GM21825 (cell line): ENCODE measurements around the gene SMAD6.

Experiments used
- ATAC-seq: cut with Tn5 transposase; IDR thresholded peaks from one replicate; pipeline ENCODE4 v1.9.1; 2021; ENCODE audit warnings: mild to moderate bottlenecking, moderate library complexity; ENCODE audit not compliant: unreplicated experiment

Gene SMAD6

DNA sequence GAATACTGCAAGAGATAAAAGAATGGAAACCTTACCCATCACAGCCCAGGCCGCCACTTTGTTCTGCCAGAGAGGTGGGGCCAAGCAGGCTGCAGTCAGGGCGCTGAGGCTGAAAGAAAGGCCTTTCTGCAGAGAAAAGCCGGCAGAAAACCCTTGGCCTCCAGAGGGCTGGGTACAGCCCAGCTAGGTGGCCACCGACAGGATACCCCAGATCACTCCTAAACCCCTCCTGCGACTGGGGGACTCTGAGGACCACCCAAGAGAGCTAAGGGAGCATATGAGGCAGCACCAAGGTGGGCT lies 69.3 kb downstream of the SMAD6 start:
- no peak for ATAC-seq

DNA sequence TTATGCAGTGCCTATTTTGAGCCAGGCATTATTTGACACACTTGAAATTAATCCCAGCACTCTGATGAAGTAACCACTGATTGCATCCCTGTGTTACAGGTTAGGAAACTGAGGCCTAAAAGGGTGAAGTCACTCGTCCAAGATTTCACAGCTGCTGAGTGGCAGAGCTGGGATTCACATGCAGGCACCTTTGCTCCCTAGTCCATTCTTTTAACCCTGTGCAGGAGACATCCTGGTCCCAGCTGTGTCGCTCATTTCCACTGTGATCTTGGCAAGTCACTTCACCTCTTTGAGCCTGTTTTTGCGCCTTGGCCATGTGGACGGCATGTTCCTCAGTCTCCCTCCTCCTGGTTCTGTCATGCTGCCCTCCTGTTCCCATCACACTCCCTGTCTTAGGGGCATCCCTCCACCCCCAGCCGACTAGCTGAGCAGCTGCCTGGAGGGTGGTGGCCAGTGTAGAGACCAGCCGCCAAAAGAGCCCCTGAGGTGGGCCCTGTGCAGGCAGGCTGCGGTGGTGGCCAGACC lies 70.6 kb downstream of the SMAD6 start:
- ATAC-seq = no peak

DNA sequence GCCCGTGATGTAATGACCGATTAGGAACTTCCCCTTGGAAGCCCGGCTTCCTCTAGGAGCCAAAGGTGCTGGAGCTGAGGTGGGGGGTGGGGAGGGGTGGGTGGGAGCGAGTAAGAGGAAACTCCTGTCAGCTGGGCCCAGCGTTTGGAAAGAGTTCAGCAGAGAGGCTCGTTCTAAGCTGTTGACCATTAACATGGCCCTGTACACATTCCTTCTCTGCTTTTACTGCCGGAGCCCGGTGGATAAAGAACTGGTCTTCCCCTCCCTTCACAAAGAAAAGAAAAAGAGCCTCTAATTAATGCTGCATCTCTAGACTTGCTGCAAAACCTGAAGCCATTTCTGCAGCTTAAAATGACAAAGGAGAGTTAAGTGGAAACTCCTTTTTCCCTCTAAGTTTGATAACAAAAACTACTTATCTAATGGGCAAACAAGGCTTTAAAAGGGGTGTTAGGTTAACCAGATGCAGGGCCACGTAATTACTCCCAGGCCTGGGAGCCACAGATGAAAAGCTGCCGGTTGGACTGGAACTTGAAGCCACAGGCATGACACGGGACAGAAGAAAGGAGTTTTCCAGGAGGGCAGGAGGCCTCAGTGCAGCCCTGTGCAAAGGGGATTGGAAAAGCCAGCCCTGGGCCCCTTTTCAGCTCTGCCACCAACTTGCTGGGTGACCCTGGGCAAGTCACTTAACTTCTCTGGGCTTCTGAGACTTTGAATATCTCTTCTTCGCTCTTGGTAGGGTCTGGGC lies 71.3 kb downstream of the SMAD6 start:
- no peak for ATAC-seq

DNA sequence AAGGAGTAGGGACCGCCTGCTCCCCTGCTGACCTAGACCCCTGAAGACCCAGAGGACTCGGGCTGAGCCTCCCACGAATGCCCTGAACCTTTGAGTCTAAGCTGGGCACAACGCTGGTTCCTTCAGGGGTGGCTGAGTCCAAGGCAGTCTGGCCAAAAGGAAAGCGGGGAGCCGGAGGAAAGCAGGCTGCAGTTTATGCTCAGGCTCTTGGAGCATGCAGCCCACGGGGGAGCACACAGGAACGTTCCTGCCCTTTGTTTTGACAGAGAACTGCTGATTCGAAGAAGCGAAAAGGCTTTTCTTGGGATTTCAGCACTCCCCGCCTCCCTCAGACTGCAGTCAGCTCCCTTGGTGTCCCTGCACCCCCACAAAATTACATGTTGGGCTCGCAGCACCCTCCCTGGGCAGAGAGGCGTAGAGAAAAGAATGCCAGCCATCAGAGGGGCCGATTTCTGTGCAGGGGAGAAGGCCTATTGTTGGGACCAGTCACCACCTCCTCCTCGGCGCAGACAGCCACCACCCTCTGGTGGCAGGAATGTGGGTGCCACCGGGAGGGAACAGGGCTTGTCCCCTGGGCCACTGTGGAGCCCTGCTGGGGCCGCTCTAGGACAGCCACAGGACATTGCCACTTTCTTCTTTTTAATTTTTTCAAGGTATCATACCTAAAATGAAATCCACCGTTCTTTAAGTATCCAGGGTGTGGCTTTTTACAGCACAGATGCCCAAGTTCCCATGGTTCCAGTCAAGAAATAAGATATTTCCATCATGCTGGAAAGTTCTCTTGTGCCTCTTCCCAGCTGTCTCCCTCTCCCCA lies 72.2 kb downstream of the SMAD6 start:
- ATAC-seq = no peak

DNA sequence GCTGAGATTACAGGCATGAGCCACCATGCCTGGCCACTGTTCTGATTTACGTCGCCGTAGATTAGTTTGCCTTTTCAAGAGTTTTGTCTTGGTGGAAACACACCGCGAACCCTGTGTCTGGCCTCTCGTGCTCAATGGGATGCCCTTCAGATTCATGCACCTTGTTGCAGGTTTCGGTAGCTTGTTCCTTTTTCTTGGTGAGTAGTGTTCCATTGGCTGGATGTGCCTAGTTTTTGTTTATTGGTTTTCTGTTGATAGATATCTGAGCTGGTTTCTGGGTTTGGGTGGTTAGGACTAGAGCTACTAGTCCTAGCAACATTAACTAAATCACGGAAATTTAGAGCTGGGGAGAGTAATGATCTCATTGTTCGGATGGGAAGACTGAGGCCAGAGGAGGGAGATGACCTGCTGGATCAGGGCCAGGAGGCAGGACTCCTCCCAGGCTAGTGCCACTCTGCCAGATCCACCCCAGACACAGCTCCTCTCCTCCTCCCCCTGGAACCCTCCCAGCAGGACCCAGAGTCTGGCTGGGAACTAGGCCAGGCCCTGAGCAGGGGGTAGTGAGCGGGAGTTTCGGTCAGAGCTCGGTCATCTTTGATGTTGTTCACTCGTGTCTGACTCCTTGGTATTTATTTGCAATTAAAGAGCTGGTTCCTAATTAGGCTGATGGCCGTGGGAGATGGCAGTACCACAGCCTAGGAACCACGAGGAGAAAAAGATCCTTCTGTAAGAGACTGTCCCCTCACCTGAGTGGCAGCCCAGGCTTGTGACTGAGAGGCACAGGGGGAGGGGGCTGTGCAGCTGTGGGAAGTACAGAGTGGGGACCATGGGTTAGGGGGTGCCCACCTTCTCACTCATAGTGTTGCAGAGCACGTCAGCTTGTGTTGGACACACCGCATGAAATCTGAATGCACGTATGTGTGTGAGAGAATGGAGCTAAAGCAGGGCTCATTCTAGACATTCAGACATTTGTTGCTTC lies 73.4 kb downstream of the SMAD6 start:
- ATAC-seq = no peak

DNA sequence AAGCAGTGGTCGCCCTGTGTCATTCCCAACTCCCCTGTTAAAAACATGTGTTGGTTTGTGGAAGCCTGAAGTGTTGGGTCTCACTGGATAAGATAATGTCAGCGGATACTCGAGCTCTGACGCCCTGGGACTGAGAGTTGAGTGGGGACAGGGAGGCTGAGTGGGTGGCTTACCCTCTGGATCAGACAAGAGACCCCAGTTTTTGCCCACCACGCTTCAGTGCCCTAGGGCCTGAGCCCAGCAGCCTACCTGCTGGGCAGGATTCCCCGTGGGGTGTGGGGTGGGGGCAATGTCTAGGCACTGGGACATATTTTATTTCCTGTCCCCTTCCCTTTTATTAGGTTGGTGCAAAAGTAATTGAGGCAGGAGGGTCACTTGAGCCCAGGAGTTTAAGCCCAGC lies 75.0 kb downstream of the SMAD6 start:
- no peak for ATAC-seq

DNA sequence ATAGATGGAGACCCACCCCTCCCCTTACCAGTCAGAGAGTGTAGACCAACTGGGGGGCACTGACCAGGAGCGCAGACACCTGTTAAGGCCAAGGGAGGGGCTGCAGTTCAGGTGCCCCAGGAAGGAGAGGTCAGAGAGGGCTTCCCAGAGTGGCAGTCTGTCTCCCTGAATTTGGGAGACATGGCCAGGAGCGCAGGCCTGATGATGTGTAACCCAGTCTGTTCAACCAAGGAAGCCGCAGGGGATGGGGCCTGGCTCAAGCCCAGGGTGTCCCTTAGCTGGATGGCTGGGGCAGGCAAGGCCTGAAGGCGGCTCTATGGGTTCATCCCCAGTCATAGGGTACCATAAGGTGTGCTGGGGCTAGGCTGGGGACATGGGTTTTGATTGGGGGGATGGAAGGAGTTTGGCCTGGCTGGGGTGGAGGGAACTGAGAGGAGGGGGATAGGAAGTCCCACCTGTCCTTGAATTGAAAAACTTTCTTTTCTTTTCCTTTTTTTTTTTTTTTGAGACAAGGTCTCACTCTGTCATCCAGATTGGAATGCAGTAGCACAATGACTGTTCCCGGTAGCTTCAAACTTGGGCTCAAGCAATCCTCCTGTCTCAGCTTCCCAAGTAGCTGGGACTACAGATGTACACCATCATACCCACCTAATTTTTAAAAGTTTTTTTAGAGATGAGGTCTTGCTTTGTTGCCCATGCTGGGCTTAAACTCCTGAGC lies 75.7 kb downstream of the SMAD6 start:
- ATAC-seq = no peak

DNA sequence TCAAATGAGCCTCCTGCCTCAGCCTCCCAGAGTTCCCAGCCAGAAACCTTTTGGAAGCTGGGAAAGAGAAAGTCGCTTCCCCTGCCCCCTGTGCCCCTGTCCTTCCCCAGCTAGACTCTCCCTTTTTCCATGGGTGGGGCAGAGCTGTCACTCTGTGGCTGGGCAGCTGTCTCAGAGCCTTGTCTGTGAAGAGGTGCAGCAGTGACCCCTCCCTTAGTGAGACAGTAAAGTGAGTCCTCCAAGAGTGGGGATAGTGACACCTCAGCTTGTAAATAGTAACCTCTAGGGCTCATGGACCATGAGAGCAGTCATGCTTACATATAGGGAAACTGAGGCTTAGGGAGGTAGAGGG lies 76.3 kb downstream of the SMAD6 start:
- ATAC-seq = no peak

DNA sequence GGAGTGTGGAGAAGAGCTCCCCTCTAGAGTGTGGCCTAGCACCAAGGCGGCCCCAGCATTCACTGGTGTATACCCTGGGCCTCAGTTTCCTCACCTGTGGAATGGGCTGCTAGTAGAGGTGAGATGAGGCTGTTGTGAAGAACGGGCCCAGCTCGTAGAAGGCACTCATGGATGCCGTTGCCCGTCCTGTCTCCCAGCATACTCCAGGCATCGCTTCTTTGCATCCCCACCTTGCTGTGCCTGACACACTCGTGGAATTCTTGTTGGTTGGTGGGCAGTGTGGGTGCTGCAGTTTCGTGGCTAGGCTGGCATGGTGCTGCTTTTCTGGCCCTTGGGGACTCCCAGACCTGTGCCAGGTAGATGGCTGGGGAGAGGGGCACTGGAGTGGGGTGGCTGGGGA lies 76.7 kb downstream of the SMAD6 start:
- no peak for ATAC-seq

DNA sequence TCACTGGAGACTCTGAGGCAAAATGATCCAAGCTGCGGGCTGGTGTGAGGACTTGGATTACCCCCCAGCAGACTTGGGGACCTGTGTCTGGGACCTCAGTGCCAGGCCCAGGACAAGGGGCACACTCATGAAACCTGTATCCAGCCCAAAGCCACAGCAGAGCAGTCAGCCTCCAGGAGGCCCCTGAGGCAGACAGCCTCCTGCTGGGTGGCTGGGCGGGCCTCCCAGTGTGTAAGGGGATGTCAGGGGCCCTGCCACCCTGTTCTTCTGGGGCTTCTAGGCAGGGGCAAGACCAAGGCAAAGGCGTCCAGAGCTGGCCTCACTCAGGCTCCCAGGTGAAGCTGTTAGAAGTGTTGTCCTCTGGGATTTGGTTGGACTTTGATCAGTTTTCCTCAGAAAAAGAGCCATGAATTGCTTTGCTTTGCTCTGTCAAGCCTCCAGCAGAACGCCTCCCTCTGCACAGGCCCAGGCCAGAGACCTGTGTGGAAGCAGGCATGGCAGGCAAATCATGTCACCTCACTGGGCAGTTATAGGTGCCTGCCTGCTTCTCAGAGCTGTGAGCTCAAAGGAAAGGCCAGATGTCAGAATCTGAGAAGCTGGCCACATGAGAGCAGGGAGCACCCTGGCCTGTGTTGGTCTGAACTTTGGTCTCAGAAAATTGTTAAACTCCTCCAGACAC lies 77.4 kb downstream of the SMAD6 start:
- ATAC-seq = no peak

DNA sequence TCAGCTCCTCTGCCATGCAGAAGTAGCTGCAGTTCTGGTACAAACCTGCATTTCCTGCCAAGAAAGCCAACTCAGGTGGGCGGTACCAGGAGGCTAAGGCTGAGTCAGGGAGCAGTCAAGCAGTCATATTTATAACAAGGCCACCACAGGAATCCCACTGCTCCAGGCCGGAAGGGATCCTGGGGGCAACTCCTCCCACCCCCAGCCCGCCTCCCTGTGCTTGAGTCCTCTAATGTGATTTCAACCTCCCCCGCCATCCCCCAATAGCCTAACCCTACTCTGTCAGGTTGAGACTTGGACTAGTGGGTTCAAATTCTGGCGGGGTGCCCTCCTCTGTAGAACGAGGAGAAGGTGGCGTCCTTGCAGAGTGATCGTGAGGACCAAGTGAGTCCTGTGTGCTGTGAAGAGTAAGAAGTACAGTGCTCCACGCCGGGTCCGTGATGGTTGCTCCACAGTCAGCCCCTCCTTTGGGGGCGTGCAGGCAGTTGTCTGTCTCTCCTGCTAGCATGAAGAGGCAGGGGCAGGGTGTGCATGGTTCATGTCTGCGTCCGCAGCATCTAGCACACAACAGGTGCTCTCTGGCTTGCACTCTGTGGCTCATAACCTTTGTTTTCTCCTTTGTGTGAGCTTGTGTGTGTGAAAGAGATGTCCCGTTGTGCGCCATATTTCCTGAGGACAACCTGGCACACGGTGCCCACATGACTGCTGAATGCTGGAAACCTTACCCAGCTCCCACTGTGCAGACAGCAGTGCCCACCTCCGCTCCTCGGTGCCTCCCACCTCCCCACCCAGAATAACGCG lies 78.3 kb downstream of the SMAD6 start:
- ATAC-seq = no peak

DNA sequence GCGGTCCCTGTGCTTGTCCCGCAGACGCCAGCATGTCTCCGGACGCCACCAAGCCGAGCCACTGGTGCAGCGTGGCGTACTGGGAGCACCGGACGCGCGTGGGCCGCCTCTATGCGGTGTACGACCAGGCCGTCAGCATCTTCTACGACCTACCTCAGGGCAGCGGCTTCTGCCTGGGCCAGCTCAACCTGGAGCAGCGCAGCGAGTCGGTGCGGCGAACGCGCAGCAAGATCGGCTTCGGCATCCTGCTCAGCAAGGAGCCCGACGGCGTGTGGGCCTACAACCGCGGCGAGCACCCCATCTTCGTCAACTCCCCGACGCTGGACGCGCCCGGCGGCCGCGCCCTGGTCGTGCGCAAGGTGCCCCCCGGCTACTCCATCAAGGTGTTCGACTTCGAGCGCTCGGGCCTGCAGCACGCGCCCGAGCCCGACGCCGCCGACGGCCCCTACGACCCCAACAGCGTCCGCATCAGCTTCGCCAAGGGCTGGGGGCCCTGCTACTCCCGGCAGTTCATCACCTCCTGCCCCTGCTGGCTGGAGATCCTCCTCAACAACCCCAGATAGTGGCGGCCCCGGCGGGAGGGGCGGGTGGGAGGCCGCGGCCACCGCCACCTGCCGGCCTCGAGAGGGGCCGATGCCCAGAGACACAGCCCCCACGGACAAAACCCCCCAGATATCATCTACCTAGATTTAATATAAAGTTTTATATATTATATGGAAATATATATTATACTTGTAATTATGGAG lies 79.1 kb downstream of the SMAD6 start:
- no peak for ATAC-seq

DNA sequence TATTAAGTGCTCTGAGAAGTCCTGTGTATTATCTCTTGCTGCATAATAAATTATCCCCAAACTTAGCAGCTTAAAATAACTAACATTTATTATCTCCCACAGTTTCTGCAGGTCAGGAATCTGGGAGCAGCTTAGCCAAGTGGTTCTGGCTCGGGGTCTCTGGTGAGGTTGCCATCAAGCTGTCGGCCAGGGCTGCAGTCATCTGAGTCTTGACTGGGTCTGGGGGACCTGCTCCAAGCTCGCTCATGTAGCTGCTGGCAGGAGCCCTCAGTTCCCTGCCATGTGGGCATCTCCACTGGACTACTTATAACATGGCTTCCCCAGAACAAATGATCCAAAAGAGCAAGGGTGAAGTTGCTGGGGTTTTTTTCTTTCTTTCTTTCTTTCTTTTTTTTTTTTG lies 80.7 kb downstream of the SMAD6 start:
- no peak for ATAC-seq

DNA sequence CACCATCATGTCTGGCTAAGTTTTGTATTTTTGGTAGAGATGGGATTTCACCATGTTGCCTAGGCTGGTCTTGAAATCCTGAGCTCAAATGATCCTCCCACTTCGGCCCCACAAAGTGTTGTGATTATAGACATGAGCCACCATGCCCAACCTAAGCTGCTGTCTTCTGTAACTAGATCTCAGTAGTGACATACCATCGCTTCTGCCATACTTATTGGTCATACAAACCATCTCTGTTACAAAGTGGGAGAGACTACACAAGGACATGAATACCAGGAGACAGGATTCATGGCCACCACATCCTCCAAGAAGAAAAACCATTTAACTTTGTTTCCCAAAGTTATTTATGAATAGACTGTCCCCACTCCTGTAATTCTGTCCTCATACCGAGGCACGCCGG lies 81.3 kb downstream of the SMAD6 start:
- ATAC-seq = no peak

DNA sequence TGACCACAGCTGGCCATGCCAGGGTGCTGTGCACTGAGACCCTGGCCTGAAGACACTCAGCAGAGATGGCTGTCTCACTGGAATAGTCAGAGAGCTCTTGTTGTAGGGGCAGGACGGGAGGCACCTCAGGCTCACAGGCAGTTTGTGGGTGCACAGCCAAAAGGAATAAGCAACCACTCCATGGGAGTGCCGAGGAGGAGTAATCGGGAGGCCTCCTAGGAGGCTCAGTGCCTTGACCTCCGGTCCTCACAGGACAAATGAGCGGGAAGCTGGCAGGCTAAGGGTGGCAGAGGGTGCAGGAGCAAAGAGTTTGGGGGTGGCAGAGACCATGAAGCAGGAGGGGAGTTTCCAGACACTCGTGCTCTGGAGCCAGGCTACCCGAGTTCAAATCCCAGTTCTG lies 81.7 kb downstream of the SMAD6 start:
- no peak for ATAC-seq

DNA sequence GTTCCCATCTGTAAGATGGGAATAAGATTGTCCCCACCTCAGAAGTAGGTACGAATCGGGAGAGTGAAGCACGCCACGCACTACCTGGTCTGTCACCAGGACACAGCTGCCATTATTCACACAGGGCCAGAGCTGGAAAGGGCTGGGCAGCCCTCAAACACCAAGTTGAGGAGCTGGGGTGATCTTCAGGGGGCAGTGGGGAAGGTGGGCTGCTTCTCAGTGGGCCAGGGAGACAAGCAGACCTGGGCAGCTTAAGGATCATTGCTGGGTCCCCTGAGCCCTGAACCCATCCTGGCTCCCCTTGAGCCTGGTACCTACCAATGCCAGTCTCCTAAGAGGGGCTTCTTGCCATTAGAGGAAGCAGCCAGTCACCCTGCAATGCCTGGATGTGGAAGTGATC lies 82.1 kb downstream of the SMAD6 start:
- ATAC-seq = no peak

DNA sequence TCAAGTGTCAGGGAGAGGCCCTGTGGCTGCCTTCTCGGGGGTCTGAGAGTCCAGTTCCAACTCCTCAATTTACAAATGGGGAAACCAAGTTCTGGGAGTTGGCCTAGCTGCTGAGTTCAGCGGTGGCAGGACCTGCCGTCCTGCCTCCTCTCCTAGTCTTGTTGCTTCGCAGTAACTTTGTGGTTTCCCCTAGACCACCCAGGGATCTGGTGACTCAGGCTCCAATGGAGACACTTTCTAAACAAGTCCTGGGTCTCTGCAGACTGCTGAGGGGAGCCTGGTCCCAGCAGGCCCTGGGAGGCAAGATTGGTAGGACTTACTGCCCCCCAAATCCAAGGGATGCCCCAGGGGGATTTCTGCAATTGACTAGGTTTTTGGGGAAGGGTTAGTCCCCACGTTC lies 83.6 kb downstream of the SMAD6 start:
- no peak for ATAC-seq

DNA sequence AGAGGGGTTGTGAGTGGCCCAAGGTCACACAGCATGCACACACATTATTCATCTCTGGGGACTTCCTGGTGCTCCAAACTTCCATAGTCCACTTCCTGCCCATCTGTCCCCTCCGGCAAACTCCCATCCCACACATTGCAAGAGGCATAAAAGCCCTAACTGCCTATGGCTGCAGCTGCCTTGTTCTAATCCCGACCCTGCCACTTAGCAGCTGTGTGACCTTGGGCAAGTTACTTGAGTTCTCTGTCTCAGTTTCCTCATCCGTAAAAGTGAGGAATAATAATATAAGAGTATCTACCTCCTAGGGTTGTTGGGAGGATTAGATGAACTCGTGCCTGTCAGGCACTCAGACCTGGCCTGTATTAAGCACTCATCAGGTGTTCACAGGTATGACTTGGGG lies 84.2 kb downstream of the SMAD6 start:
- no peak for ATAC-seq
